HepG2 (cell line): ENCODE results near the gene ZDHHC14. TPM values are rescaled to one million over a fixed set of nuclear protein-coding genes. Genes with fewer than 3 reads are reported as not detected.

Source experiments
- ATAC-seq: fragments of 200-7000 bp; cut with Tn5 transposase; 3 replicates; pipeline ENCODE4 v1.9.1; 2020; ENCODE audit warnings: mild to moderate bottlenecking, moderate library complexity
- BruUV-seq: library from RNA; stranded (reverse); fragments of 400-500 nt; replicated peaks from 2 replicates; lab custom pipeline; 2021; lab: Mats Ljungman, UMichigan
- CTCF ChIA-PET: fragments of 300-600 bp; formaldehyde crosslinking; extraction: SDS; loops from one replicate; lab custom pipeline; 2021; ENCODE audit warnings: low total read pairs, inconsistent platforms, low intra/inter-chr PET ratio; lab: Yijun Ruan, JAX
- POLR2A ChIA-PET: fragments of 350-600 bp; sonication (Branson Sonifier 250); formaldehyde crosslinking; loops from one replicate; lab custom pipeline; 2020; ENCODE audit warnings: antibody characterized with exemption, inconsistent platforms; lab: Yijun Ruan, JAX
- DNase-seq: peaks from one replicate; pipeline ENCODE4 v3.0.0-alpha.2; 2015; ENCODE audit warnings: low spot score
- FAIRE-seq: peaks from 3 replicates; lab custom pipeline; 2011; peaks lifted over from hg19 to GRCh38; lab: Jason Lieb, UNC
- H2AFZ ChIP-seq: one replicate; pipeline ENCODE4 v1.6.1; 2011; ENCODE audit warnings: low read length, inconsistent platforms
- H3K27ac ChIP-seq: fragments of 300-600 bp; 3 replicates; pipeline ENCODE4 v1.8.0; 2011; ENCODE audit warnings: mixed run types, mild to moderate bottlenecking, mixed read lengths, low read length, inconsistent platforms; ENCODE audit not compliant: insufficient read depth; ENCODE audit errors: extremely low read length
- H3K27me3 ChIP-seq, 2 experiments: fragments of 200-600 bp in 1 of 2; 2 replicates in 1 of 2; 3 replicates in 1 of 2; pipeline versions ENCODE4 v1.6.0 to v1.8.0; 2011; ENCODE audit warnings: low read length in 2 of 2, mild to moderate bottlenecking in 2 of 2, moderate library complexity in 2 of 2, inconsistent platforms in 1 of 2; ENCODE audit not compliant: insufficient read depth in 2 of 2, control insufficient read depth in 1 of 2
- H3K36me3 ChIP-seq, 2 experiments: fragments of 200-600 bp in 1 of 2; replicated peaks in 1 of 2; 2 replicates in 1 of 2; 3 replicates in 1 of 2; pipeline versions ENCODE4 v1.5.1 to v1.8.0; 2011; ENCODE audit warnings: low read length in 2 of 2, inconsistent platforms in 1 of 2; ENCODE audit not compliant: insufficient read depth in 2 of 2, control insufficient read depth in 1 of 2
- H3K4me1 ChIP-seq: 2 replicates; pipeline ENCODE4 v1.5.1; 2012; ENCODE audit warnings: low read length, inconsistent platforms; ENCODE audit not compliant: insufficient read depth
- H3K4me2 ChIP-seq: 2 replicates; pipeline ENCODE4 v1.6.0; 2011; ENCODE audit warnings: low read depth, low read length, inconsistent platforms
- H3K4me3 ChIP-seq, 3 experiments: fragments of 200-600 bp in 1 of 3; sonication (generic), shearing (Covaris generic) in 1 of 3; replicated peaks in 1 of 3; 2 replicates each; pipeline ENCODE4 v1.5.1; 2011 to 2016; ENCODE audit warnings: low read length in 3 of 3, inconsistent platforms in 2 of 3, low read depth in 2 of 3, mild to moderate bottlenecking in 2 of 3, control low read depth in 1 of 3, mixed read lengths in 1 of 3; ENCODE audit not compliant: insufficient read depth in 1 of 3
- H3K79me2 ChIP-seq: one replicate; pipeline ENCODE4 v1.6.1; 2011; ENCODE audit warnings: low read length, inconsistent platforms; ENCODE audit not compliant: insufficient read depth
- H3K9ac ChIP-seq: 2 replicates; pipeline ENCODE4 v1.6.0; 2011; ENCODE audit warnings: mild to moderate bottlenecking, low read depth, low read length, inconsistent platforms; ENCODE audit not compliant: insufficient read depth
- H3K9me3 ChIP-seq: 2 replicates; pipeline ENCODE4 v1.5.1; 2012; ENCODE audit warnings: mild to moderate bottlenecking, low read length
- H4K20me1 ChIP-seq: 2 replicates; pipeline ENCODE4 v1.6.0; 2011; ENCODE audit warnings: inconsistent platforms, mild to moderate bottlenecking, low read length, moderate library complexity; ENCODE audit not compliant: insufficient read depth
- CAMTA2 ChIP-seq: sonication (generic); formaldehyde crosslinking; IDR thresholded peaks from 2 replicates; pipeline ENCODE4 v1.4.0; 2020; ENCODE audit warnings: mild to moderate bottlenecking, missing genetic modification reagents, borderline replicate concordance
- NONO ChIP-seq, 2 experiments: fragments of 450-650 bp in 1 of 2; sonication (generic) in 1 of 2; formaldehyde crosslinking in 1 of 2; IDR thresholded peaks in 1 of 2; conservative IDR thresholded peaks in 1 of 2; 2 replicates each; pipeline versions ENCODE4 v1.6.1 to v1.8.0; 2017 to 2022; ENCODE audit warnings: mild to moderate bottlenecking in 1 of 2, missing genetic modification reagents in 1 of 2, moderate library complexity in 1 of 2
- SYNCRIP ChIP-seq: fragments of 200-400 bp; formaldehyde crosslinking; IDR thresholded peaks from 2 replicates; pipeline ENCODE4 v1.6.1; 2018; ENCODE audit warnings: mild to moderate bottlenecking, low read depth, low read length; ENCODE audit not compliant: insufficient read depth
- ZFP1 ChIP-seq: IDR thresholded peaks from 2 replicates; pipeline ENCODE4 v1.6.1; 2016
- ZNF589 ChIP-seq: sonication (generic); formaldehyde crosslinking; conservative IDR thresholded peaks from 2 replicates; pipeline ENCODE4 v1.8.0; 2022; ENCODE audit warnings: mild to moderate bottlenecking, moderate library complexity, missing genetic modification reagents
- WGBS: methylation state at CpG from one replicate; pipeline ENCODE4 v1.1.6; 2017; ENCODE audit warnings: low lambda C conversion rate; 5-methylcytosine and 5-hydroxymethylcytosine counted together
- in situ Hi-C: cut with HindIII; loops from 2 replicates; pipeline ENCODE4 v1.10.0; 2017; ENCODE audit warnings: low pct_unique_long_range_greater_than_20kb; ENCODE audit not compliant: extremely low pct_ligation_motif_present
- intact Hi-C: fragments of 100-400 bp; cut with micrococcal nuclease; formaldehyde crosslinking; loops from one replicate; pipeline ENCODE4 v1.10.0; 2022; ENCODE audit not compliant: unreplicated experiment
- polyA plus RNA-seq, 8 experiments: library from polyadenylated mRNA; depleted of rRNA in 3 of 8; stranded (reverse) in 7 of 8; unstranded in 1 of 8; fragments of >200 nt; fragmentation: Illumina TruSeq in 4 of 8; extraction: Trizol in 4 of 8; gene quantifications; 2 replicates each; pipeline versions ENCODE4 v1.2.1 to v1.2.3, GENCODE V29; 2011 to 2016; ENCODE audit warnings: low read depth in 4 of 8, missing spikeins in 1 of 8, mixed read lengths in 1 of 8; ENCODE audit not compliant: insufficient read depth in 1 of 8
- total RNA-seq, 5 experiments: library from RNA; depleted of rRNA; stranded (reverse); fragments of >200 nt; fragmentation: Illumina TruSeq; extraction: Trizol; gene quantifications; 2 replicates each; pipeline ENCODE4 v1.2.3, GENCODE V29; 2016; ENCODE audit warnings: low read depth in 1 of 5
- TF ChIP-seq, protein P1 (sequence below): sonication (generic); formaldehyde crosslinking; IDR thresholded peaks from 2 replicates; pipeline ENCODE4 v1.5.1; 2020; ENCODE audit warnings: mild to moderate bottlenecking, missing genetic modification reagents, moderate library complexity

Gene ZDHHC14
- total and polyA plus RNA-seq, 2 of the 13 experiments (the other 11 are each of a cell fraction or from before 2014, with no cell fraction given): 3.7 to 9.5 TPM

DNA sequence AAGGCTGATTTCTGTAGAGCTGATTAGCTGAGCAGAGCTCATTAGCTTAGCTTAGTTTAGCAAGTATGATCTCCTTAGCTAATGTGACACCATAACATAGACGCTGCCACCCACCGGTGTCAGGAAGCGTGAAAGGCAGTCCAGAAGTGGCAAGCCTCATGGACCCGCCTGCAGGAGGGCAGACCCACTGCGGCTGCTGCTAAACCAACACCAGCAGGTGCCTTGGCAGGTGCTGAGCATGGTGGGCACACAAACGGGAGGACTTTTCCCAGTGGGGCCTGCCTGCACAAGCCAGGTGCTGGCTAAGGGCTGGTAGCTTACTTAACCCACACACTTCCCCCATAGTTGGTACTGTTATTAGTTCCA, 22.7 kb downstream of the ZDHHC14 start:
- Histone ChIP-seq H3K79me2 (no peaks in the 10 kb centered on the region), H3K27ac (no peak overlapping the region), H3K36me3 (no peaks in the 10 kb centered on the region), H3K4me1 (peaks cover 15% of the 10 kb centered on the region), H3K4me3 (no peak overlapping the region), H3K9me3 (no peaks in the 10 kb centered on the region), H3K4me2 (no peak overlapping the region), H3K27me3 (no peaks in the 10 kb centered on the region), H3K9ac (no peak overlapping the region), H2AFZ (no peak overlapping the region), H4K20me1 (no peaks in the 10 kb centered on the region)
- in situ Hi-C loops (no loop called here), intact Hi-C loops (no loop called here)
- CTCF ChIA-PET: no interaction called here
- POLR2A ChIA-PET: interaction anchor here (0.6 kb wide), 1 partner anchor 79 kb away, joined by 5 read pairs; no protein-coding TSS in a partner anchor
- ATAC-seq (no peak), FAIRE-seq (no peak), DNase-seq (no peak)
- 89% methylated on average over 4 of the region's 6 CpGs for WGBS
- no peak for TF ChIP-seq CAMTA2 (CRISPR knock-in tag)
- TF ChIP-seq, protein P1, sequence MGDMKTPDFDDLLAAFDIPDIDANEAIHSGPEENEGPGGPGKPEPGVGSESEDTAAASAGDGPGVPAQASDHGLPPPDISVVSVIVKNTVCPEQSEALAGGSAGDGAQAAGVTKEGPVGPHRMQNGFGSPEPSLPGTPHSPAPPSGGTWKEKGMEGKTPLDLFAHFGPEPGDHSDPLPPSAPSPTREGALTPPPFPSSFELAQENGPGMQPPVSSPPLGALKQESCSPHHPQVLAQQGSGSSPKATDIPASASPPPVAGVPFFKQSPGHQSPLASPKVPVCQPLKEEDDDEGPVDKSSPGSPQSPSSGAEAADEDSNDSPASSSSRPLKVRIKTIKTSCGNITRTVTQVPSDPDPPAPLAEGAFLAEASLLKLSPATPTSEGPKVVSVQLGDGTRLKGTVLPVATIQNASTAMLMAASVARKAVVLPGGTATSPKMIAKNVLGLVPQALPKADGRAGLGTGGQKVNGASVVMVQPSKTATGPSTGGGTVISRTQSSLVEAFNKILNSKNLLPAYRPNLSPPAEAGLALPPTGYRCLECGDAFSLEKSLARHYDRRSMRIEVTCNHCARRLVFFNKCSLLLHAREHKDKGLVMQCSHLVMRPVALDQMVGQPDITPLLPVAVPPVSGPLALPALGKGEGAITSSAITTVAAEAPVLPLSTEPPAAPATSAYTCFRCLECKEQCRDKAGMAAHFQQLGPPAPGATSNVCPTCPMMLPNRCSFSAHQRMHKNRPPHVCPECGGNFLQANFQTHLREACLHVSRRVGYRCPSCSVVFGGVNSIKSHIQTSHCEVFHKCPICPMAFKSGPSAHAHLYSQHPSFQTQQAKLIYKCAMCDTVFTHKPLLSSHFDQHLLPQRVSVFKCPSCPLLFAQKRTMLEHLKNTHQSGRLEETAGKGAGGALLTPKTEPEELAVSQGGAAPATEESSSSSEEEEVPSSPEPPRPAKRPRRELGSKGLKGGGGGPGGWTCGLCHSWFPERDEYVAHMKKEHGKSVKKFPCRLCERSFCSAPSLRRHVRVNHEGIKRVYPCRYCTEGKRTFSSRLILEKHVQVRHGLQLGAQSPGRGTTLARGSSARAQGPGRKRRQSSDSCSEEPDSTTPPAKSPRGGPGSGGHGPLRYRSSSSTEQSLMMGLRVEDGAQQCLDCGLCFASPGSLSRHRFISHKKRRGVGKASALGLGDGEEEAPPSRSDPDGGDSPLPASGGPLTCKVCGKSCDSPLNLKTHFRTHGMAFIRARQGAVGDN (CRISPR knock-in tag): peak; percentile 13; the same call in 1 of the 2 replicates
- BruUV-seq: no TSS peak

DNA sequence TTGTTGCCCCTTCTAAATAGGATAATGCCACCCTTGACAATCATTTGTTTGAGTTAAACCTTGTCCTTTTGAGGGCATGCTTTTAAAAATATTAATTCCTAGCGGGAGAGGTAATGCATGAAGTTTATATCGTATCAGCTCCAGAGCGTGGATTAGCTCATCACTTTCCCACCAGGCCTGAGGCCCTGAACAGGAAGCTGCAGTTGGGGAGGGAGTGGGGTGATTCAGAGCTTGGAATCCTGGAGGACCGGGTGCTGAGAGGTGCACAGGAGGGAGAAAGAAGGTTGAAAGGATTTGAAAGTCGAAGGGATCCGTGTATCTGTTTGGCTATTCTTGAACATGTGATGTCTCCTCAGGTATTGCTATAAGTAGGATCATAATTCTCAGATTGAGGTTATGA, 25.0 kb downstream of the ZDHHC14 start:
- Histone ChIP-seq H4K20me1 (no peaks in the 10 kb centered on the region), H3K9me3 (no peaks in the 10 kb centered on the region), H3K9ac (no peak overlapping the region), H3K4me1 (peaks cover 15% of the 10 kb centered on the region), H3K4me3 (no peak overlapping the region), H3K27me3 (no peaks in the 10 kb centered on the region), H3K36me3 (no peaks in the 10 kb centered on the region), H2AFZ (no peak overlapping the region), H3K79me2 (no peaks in the 10 kb centered on the region), H3K4me2 (no peak overlapping the region), H3K27ac (no peak overlapping the region)
- 92% methylated on average over 6 of the region's 6 CpGs for WGBS
- ATAC-seq (no peak), FAIRE-seq (no peak), DNase-seq (no peak)
- BruUV-seq: no TSS peak
- in situ Hi-C loops: no loop called here
- CTCF ChIA-PET: no interaction called here
- POLR2A ChIA-PET: no interaction called here
- intact Hi-C loops: no loop called here
- TF ChIP-seq ZNF589 (CRISPR knock-in tag) (no peak), ZFP1 (no peak), SYNCRIP (no peak), NONO (IDR thresholded peaks at IDR 0.05) (no peak), NONO (CRISPR knock-in tag; conservative IDR thresholded peaks at IDR 0.05) (no peak)
